ENCODE data around the gene CLSTN2. TPM values are rescaled to one million over a fixed set of nuclear protein-coding genes. Genes with fewer than 3 reads are reported as not detected.

The CLSTN2 gene
- total and polyA plus RNA-seq, 2 of the 4 experiments (the other 2 are of a cell fraction): under 0.01 to 0.07 TPM

DNA sequence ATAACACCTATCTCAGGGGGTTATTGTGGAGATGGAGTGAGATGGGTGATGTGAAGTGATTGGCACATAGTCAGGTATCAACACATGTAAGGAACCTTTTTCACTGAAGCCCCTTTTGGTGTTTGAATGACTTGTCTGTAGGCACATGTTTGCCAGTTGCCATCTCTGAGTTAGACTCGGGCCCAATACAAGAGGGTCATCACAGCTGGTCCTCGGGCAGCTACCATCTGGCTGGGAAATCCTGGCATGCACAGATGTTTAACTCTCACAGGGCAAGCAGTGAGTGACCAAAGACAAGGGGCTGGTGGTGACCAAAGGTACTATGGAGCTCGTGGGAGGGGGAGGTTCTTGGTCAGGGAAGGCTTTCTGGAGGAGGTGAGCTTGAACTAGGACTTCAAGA lies 118.8 kb downstream of the CLSTN2 start (continued):
- TF ChIP-seq, protein P1, sequence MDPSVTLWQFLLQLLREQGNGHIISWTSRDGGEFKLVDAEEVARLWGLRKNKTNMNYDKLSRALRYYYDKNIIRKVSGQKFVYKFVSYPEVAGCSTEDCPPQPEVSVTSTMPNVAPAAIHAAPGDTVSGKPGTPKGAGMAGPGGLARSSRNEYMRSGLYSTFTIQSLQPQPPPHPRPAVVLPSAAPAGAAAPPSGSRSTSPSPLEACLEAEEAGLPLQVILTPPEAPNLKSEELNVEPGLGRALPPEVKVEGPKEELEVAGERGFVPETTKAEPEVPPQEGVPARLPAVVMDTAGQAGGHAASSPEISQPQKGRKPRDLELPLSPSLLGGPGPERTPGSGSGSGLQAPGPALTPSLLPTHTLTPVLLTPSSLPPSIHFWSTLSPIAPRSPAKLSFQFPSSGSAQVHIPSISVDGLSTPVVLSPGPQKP (IDR thresholded peaks at IDR 0.05; ENCODE audit: borderline replicate concordance, low read depth, low read length): no peak
- TF ChIP-seq RFX5 (IDR thresholded peaks at IDR 0.05; ENCODE audit: low read depth, low read length): no peak

DNA sequence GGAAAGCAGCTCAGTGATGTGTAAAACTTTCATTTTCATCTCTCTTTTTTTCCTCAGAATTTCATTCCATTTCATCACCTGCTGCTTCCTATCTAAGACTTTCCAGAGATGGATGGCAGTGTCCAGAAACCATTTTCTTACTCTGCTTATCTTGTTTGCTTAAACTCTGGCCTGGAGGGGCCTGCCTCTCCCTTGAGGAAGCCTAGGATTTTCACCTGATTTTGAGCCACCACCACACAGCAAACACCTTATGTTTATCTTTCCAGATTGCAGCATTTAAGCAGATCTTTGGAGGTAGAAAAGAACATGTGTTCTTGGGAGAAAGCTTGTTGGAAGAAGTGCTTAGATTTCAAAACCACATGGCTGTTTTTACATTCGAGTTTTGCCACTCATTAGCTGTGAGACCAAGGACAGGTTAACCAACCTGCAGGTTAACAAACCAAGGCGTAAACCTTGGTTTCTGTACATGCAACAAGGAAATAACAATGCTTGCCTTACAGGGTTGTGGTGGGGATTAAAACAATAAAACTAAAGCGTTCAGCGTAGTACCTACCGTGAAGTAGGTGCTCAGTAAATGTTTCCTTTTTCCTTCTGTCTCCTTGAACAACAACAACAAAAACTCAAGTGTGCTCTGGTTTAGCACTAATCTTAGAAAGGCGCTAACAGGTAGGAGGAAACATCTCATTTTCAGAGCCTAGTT lies 120.3 kb downstream of the CLSTN2 start:
- no peak for DNase-seq
- CTCF ChIA-PET: no interaction called here
- WGBS, 2 experiments (ENCODE audit: extremely low coverage in 2 of 2, insufficient read length in 1 of 2): no CpG with 5 or more reads among the region's 6 CpGs
- TF ChIP-seq POLR2A (IDR thresholded peaks at IDR 0.05; ENCODE audit: low read depth, low read length) (no peak), NFE2L2 (IDR thresholded peaks at IDR 0.05; ENCODE audit: low read depth, low read length) (no peak), MAZ (IDR thresholded peaks at IDR 0.05; ENCODE audit: borderline replicate concordance, low read depth, low read length) (no peak), MXI1 (IDR thresholded peaks at IDR 0.05; ENCODE audit: borderline replicate concordance, low read depth, low read length) (no peak), MAFK (IDR thresholded peaks at IDR 0.05; ENCODE audit: low read depth, low read length) (no peak), RFX5 (IDR thresholded peaks at IDR 0.05; ENCODE audit: low read depth, low read length) (no peak), CEBPB (IDR thresholded peaks at IDR 0.05; ENCODE audit: low read depth, low read length) (no peak), FOS (IDR thresholded peaks at IDR 0.05; ENCODE audit: low read depth, low read length) (no peak)
- TF ChIP-seq, protein P2, sequence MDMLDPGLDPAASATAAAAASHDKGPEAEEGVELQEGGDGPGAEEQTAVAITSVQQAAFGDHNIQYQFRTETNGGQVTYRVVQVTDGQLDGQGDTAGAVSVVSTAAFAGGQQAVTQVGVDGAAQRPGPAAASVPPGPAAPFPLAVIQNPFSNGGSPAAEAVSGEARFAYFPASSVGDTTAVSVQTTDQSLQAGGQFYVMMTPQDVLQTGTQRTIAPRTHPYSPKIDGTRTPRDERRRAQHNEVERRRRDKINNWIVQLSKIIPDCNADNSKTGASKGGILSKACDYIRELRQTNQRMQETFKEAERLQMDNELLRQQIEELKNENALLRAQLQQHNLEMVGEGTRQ (IDR thresholded peaks at IDR 0.05; ENCODE audit: low read depth, low read length): no peak
- TF ChIP-seq, protein P3, sequence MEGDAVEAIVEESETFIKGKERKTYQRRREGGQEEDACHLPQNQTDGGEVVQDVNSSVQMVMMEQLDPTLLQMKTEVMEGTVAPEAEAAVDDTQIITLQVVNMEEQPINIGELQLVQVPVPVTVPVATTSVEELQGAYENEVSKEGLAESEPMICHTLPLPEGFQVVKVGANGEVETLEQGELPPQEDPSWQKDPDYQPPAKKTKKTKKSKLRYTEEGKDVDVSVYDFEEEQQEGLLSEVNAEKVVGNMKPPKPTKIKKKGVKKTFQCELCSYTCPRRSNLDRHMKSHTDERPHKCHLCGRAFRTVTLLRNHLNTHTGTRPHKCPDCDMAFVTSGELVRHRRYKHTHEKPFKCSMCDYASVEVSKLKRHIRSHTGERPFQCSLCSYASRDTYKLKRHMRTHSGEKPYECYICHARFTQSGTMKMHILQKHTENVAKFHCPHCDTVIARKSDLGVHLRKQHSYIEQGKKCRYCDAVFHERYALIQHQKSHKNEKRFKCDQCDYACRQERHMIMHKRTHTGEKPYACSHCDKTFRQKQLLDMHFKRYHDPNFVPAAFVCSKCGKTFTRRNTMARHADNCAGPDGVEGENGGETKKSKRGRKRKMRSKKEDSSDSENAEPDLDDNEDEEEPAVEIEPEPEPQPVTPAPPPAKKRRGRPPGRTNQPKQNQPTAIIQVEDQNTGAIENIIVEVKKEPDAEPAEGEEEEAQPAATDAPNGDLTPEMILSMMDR (conservative IDR thresholded peaks at IDR 0.05; ENCODE audit: low read depth, low read length): no peak
- TF ChIP-seq, protein P1 (IDR thresholded peaks at IDR 0.05; ENCODE audit: borderline replicate concordance, low read depth, low read length): no peak

More for the DNA sequence above, 120.3 kb downstream of the CLSTN2 start:
- intact Hi-C loops (cut with micrococcal nuclease): no loop called here
- H3K27ac ChIP-seq (ENCODE audit: insufficient read depth, low read length): no peak overlapping the region
- H2BK120ac ChIP-seq (ENCODE audit: low read depth, low read length): no peak overlapping the region
- no peak for ATAC-seq (ENCODE audit: low read depth)
- H4K5ac ChIP-seq (ENCODE audit: low read depth, low read length): no peak overlapping the region
- no peak overlapping the region for H3K23ac ChIP-seq (ENCODE audit: low read depth, low read length)
- H4K8ac ChIP-seq (ENCODE audit: low read depth in 2 of 2, low read length in 2 of 2): no peak overlapping the region
- H3K18ac ChIP-seq (ENCODE audit: low read depth, low read length): no peak overlapping the region
- in situ Hi-C loops (cut with MboI; ENCODE audit: low sequenced_read_pairs): no loop called here
- H3K4ac ChIP-seq (ENCODE audit: low read depth, low read length): no peak overlapping the region
- dilution Hi-C loops (cut with HindIII; ENCODE audit: low sequenced_read_pairs, unreplicated experiment): no loop called here
- H3K36me3 ChIP-seq (ENCODE audit: control insufficient read depth, insufficient read depth, low read length): no peaks in the 10 kb centered on the region
- no TSS peak for BruUV-seq (replicated peaks)
- no peak overlapping the region for H2AFZ ChIP-seq (replicated peaks; ENCODE audit: low read length, poor library complexity)
- H2BK20ac ChIP-seq (ENCODE audit: low read depth, low read length): no peak overlapping the region
- H3K27me3 ChIP-seq (ENCODE audit: control insufficient read depth, insufficient read depth, low read length): no peaks in the 10 kb centered on the region
- POLR2A ChIA-PET (ENCODE audit: unreplicated experiment): no interaction called here
- no peak overlapping the region for H3K4me2 ChIP-seq (ENCODE audit: low read depth, low read length)
- no peak overlapping the region for H2BK5ac ChIP-seq (ENCODE audit: low read depth, low read length, poor library complexity, severe bottlenecking)
- no peak overlapping the region for H2AK9ac ChIP-seq (replicated peaks; ENCODE audit: low read depth, low read length, poor library complexity)
- H3K4me3 ChIP-seq (ENCODE audit: insufficient read depth, low read depth, low read length): no peak overlapping the region
- no peak overlapping the region for H3K56ac ChIP-seq (ENCODE audit: extremely low read depth, insufficient read depth, low read length)
- H3K9me1 ChIP-seq (ENCODE audit: insufficient read depth, low read length): no peaks in the 10 kb centered on the region
- H2AK5ac ChIP-seq (ENCODE audit: low read depth, low read length): no peak overlapping the region
- H4K91ac ChIP-seq (ENCODE audit: insufficient read depth, low read depth, low read length): no peak overlapping the region
- H3K14ac ChIP-seq (replicated peaks; ENCODE audit: low read depth, low read length): no peak overlapping the region
- no peak overlapping the region for H3K9ac ChIP-seq (ENCODE audit: low read depth, low read length)
- no peak overlapping the region for H2BK15ac ChIP-seq (ENCODE audit: low read depth, low read length)
- no peaks in the 10 kb centered on the region for H3K4me1 ChIP-seq (ENCODE audit: control insufficient read depth, insufficient read depth, low read length)
- no peaks in the 10 kb centered on the region for H4K20me1 ChIP-seq (ENCODE audit: insufficient read depth, low read length)
- no peaks in the 10 kb centered on the region for H3K9me3 ChIP-seq (ENCODE audit: control insufficient read depth, insufficient read depth, low read length)
- H3K79me1 ChIP-seq (ENCODE audit: low read depth in 1 of 2, low read length in 2 of 2): no peaks in the 10 kb centered on the region

Data from IMR-90 (cell line).